ENCODE data around the gene NPTX1. TPM values are rescaled to one million over a fixed set of nuclear protein-coding genes. Genes with fewer than 3 reads are reported as not detected.

NPTX1 gene
- polyA plus RNA-seq, 2 of the 4 experiments (the other 2 are of a cell fraction), result 43.6 to 109 TPM

- TF ChIP-seq MAX (IDR thresholded peaks at IDR 0.05) (0 out of 2 replicates have a peak, but pooled peaks have one; percentile 26), FOSL2 (IDR thresholded peaks at IDR 0.05) (0 out of 2 replicates have a peak, but pooled peaks have one; percentile 10), FOSL2 (CRISPR knock-in tag; IDR thresholded peaks at IDR 0.05) (peak; percentile 48), RAD21 (conservative IDR thresholded peaks at IDR 0.05 in 1 of 2, IDR thresholded peaks at IDR 0.05 in 1 of 2) (peak in 1 of 2 experiments; percentile 51; a peak in 2 of 5 replicates), NPAS2 (CRISPR knock-in tag; IDR thresholded peaks at IDR 0.05; ENCODE audit: borderline replicate concordance) (no peak), POLR2AphosphoS2 (conservative IDR thresholded peaks at IDR 0.05; ENCODE audit: low read length) (no peak), TP53 (CRISPR knock-in tag; IDR thresholded peaks at IDR 0.05) (no peak), NFE2L2 (conservative IDR thresholded peaks at IDR 0.05; ENCODE audit: low read length) (no peak), BHLHE40 (IDR thresholded peaks at IDR 0.05; ENCODE audit: low read depth, low read length) (no peak), JUN (IDR thresholded peaks at IDR 0.05) (peak in 1 of 2 experiments; percentile 26; a peak in 1 of 5 replicates)
These were observed 28.4 kb upstream of the NPTX1 start (continued) for GRCh38 chr17:80504686-80505413.

DNA sequence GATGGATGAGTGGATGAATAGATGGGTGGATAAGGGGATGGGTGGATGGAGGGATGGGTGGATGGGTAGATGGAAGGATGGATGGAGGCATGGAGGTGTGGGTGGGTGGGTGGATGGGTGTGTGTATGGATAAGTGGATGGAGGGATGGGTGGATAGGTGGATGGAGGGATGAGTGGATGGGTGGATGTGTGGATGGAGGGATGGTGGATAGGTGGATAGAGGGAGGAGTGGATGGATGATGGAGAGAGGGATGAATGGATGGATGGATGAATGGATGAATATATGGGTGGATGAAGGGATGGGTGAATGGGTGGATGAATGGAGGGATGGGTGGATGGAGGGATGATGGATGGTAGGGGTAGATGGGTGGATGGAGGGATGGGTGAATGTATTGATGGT lies 27.5 kb upstream of the NPTX1 start:
- H3K4me3 ChIP-seq, result no peak overlapping the region
- H3K4me1 ChIP-seq, result peaks cover 50% of the 10 kb centered on the region
- ChIA-PET POLR2A (no interaction called here), CTCF (interaction anchor here (0.6 to 2.6 kb wide), 5 partner anchors 25 to 1700 kb away, joined by 3 to 12 read pairs (median 6); partner anchors contain the start of gene NPTX1)
- H3K27ac ChIP-seq, result peak overlapping the region; percentile 83 to 85
- no peak for DNase-seq (ENCODE audit: low read depth in 1 of 2, low spot score in 1 of 2)
- no peak for ATAC-seq
- no peak for FAIRE-seq
- H3K4me2 ChIP-seq, result no peak overlapping the region; the same call in 2 of the 3 replicates
- H3K9me3 ChIP-seq, result no peaks in the 10 kb centered on the region
- no peak for TF ChIP-seq HEYL (CRISPR knock-in tag; IDR thresholded peaks at IDR 0.05)
- TF ChIP-seq RNF2 (IDR thresholded peaks at IDR 0.05; ENCODE audit: borderline replicate concordance, low read depth), result no peak
- no peak for TF ChIP-seq NFE2L2 (conservative IDR thresholded peaks at IDR 0.05; ENCODE audit: low read length)
- TF ChIP-seq FOXS1 (CRISPR knock-in tag; IDR thresholded peaks at IDR 0.05), result no peak
- no peak for TF ChIP-seq HOXB5 (CRISPR knock-in tag; IDR thresholded peaks at IDR 0.05)
- no peak for TF ChIP-seq RAD21 (conservative IDR thresholded peaks at IDR 0.05 in 1 of 2, IDR thresholded peaks at IDR 0.05 in 1 of 2)
- TF ChIP-seq HES2 (IDR thresholded peaks at IDR 0.05), result no peak
- TF ChIP-seq, protein P1, sequence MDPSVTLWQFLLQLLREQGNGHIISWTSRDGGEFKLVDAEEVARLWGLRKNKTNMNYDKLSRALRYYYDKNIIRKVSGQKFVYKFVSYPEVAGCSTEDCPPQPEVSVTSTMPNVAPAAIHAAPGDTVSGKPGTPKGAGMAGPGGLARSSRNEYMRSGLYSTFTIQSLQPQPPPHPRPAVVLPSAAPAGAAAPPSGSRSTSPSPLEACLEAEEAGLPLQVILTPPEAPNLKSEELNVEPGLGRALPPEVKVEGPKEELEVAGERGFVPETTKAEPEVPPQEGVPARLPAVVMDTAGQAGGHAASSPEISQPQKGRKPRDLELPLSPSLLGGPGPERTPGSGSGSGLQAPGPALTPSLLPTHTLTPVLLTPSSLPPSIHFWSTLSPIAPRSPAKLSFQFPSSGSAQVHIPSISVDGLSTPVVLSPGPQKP (IDR thresholded peaks at IDR 0.05; ENCODE audit: low read depth, low read length), result no peak

DNA sequence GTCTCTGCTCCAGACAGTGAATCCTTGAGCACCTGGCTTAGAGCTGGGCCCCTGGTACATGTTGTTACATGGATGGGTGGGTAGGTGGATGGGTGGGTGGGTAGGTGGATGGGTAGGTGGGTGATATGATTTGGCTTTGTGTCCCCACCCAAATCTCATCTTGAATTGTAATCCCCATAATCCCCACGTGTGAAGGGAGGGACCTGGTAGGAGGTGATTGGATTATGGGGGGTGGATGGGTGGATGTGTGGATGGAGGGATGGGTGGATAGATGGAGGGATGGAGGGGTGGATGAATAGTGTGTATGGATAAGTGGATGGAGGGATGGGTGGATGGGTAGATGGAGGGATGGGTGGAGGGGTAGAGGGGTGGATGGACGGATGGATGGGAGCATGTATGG lies 26.6 kb upstream of the NPTX1 start:
- 73% methylated on average over 2 of the region's 2 CpGs for WGBS (ENCODE audit: missing lambda C conversion rate)
- FAIRE-seq, result no peak
- CTCF ChIA-PET, result interaction anchor here (1.4 kb wide), 1 partner anchor 74 kb away, joined by 3 read pairs; no protein-coding TSS in a partner anchor

More for the DNA sequence above, 26.6 kb upstream of the NPTX1 start:
- Histone ChIP-seq H3K4me2 (peak overlapping the region; percentile 72; the same call in 2 of the 3 replicates), H3K4me1 (peaks cover 50% of the 10 kb centered on the region), H3K4me3 (no peak overlapping the region), H3K9me3 (no peaks in the 10 kb centered on the region), H3K27ac (peak overlapping the region; percentile 83 to 85)
- DNase-seq (ENCODE audit: low read depth in 1 of 2, low spot score in 1 of 2) (no peak), ATAC-seq (no peak)
- no peak for TF ChIP-seq FOXS1 (CRISPR knock-in tag; IDR thresholded peaks at IDR 0.05)
- TF ChIP-seq, protein P2, sequence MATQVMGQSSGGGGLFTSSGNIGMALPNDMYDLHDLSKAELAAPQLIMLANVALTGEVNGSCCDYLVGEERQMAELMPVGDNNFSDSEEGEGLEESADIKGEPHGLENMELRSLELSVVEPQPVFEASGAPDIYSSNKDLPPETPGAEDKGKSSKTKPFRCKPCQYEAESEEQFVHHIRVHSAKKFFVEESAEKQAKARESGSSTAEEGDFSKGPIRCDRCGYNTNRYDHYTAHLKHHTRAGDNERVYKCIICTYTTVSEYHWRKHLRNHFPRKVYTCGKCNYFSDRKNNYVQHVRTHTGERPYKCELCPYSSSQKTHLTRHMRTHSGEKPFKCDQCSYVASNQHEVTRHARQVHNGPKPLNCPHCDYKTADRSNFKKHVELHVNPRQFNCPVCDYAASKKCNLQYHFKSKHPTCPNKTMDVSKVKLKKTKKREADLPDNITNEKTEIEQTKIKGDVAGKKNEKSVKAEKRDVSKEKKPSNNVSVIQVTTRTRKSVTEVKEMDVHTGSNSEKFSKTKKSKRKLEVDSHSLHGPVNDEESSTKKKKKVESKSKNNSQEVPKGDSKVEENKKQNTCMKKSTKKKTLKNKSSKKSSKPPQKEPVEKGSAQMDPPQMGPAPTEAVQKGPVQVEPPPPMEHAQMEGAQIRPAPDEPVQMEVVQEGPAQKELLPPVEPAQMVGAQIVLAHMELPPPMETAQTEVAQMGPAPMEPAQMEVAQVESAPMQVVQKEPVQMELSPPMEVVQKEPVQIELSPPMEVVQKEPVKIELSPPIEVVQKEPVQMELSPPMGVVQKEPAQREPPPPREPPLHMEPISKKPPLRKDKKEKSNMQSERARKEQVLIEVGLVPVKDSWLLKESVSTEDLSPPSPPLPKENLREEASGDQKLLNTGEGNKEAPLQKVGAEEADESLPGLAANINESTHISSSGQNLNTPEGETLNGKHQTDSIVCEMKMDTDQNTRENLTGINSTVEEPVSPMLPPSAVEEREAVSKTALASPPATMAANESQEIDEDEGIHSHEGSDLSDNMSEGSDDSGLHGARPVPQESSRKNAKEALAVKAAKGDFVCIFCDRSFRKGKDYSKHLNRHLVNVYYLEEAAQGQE (IDR thresholded peaks at IDR 0.05), result no peak
- TF ChIP-seq RFX5 (IDR thresholded peaks at IDR 0.05), result no peak
- no peak for TF ChIP-seq ATOH8 (CRISPR knock-in tag; IDR thresholded peaks at IDR 0.05; ENCODE audit: low read depth)
- TF ChIP-seq MAX (IDR thresholded peaks at IDR 0.05), result no peak
- TF ChIP-seq SREBF2 (IDR thresholded peaks at IDR 0.05), result no peak
- TF ChIP-seq RAD21 (conservative IDR thresholded peaks at IDR 0.05 in 1 of 2, IDR thresholded peaks at IDR 0.05 in 1 of 2), result no peak
- TF ChIP-seq HOXB13 (CRISPR knock-in tag; IDR thresholded peaks at IDR 0.05; ENCODE audit: low read depth), result no peak
- POLR2A ChIA-PET, result no interaction called here
